NCI-H69 (cell line): Measurements from ENCODE around the gene NCOA6.
"Not testable (repeated sequence)": the region's sequence is repeated elsewhere in the genome, so short reads cannot be mapped to it uniquely, and the experiment has no call there.

Source experiments
- DNase-seq: peaks from one replicate; lab custom pipeline; 2025; lab: John Stamatoyannopoulos, UW

NCOA6 gene

DNA sequence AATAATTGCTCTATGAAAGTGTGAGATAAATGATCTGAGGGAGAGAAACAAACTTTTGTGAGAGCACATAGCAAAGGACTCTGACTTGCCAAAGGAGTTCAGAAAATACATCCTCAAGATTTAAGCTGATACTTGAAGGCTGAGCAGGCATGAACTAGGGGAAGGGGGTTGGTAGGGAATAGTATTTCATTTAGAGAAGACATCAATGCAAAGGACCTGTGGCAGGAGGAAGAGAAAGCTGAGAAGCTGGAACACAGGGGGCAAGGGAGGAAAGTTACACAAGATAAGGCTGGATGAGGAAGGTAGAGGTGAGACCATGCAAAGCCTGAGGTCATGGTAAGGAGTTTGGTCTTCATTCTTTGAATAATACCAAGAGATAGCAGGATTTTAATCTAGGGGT is 50.6 kb downstream of the NCOA6 start:
- DNase-seq: no peak

DNA sequence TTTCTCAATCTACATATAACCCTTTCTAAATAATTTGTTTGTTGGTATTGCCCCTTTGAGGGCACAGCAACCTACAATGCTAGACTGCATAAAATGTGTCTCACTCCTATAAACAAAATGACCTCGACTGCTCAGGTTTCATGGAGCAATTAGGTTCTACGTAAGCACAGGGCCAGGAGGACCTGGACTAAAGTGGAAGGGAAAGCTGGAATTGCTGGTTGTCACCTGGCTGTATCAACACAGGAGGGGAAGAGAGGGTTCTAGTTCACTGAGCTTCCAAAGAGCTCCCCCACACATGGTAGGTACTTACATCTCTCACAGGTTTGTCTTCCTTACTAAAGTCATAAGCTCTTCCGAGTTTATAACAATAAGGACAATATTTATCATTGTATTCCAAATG is 51.0 kb downstream of the NCOA6 start:
- DNase-seq: no peak

DNA sequence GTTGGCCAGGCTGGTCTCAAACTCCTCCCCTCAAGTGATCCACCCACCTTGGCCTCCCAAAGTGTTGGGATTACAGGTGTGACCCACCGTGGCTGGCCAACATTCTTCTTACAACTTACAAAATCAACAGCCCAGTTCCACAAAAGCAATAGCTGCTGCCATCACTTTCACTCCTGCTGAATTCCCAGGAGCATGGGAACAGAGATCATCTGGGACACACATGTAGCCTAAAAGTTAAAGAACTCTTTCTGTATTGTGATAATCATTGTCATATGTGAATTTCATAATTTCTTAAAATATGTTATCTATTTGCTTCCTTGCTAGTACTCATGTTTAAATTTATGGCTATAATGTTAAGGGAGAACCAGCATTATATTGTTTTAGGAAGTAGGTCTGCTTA is 51.7 kb downstream of the NCOA6 start:
- DNase-seq: no peak

DNA sequence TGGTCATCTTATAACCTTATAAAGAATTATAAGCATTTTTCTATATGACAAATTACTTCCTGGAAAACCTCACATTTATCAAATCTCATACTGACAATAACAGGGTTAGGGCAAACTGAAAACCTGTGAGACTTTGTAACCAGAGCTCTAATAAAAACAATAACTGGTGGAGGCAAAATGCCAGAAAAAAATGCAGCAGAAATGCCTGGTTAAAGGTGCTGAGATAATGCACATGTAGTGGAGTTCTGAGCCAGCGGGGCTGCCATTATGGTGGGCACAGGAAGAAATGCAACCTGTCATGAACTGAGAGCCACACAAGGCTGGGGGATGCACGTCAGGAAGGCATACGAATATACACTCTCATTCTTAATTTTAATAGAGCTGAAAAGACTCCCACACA is 53.0 kb downstream of the NCOA6 start:
- DNase-seq: no peak

DNA sequence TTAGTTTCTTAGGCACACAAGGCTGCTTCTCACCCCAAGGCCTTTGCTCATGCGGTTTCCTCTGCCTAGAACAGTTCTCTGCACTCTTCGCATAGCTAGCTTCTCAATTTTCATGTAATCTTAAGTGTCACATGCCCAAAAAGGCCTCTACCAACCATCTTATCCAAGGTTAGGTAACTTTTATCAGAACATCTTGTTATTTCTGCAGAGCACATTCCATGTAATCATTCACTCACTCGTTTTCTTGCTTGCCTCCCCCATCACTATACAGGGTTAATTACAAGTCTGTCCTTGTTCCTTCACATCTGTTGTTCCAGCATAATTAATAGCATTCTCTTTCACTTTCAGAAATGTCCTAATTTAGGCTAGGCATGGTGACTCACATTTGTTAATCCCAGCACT is 53.8 kb downstream of the NCOA6 start:
- peak; percentile 6 for DNase-seq

DNA sequence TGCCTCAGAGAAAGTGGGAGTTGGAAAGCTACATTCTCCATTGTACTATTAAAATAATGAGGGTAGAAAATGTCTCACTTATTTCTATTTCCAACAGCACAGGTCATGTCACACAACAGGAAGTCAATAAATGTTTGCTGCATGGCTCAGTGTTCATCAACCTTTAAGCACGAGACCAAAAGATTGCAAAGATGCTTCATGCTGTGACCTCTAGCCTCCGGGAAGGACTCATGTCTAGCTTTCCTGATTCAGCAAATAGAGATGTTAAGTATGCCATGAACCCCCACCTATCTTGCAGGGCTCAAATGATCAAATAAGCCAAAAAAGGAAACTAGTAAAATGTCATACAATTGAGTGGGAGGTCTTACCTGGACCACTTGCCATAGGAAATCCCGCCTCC is 57.4 kb downstream of the NCOA6 start:
- DNase-seq: no peak

DNA sequence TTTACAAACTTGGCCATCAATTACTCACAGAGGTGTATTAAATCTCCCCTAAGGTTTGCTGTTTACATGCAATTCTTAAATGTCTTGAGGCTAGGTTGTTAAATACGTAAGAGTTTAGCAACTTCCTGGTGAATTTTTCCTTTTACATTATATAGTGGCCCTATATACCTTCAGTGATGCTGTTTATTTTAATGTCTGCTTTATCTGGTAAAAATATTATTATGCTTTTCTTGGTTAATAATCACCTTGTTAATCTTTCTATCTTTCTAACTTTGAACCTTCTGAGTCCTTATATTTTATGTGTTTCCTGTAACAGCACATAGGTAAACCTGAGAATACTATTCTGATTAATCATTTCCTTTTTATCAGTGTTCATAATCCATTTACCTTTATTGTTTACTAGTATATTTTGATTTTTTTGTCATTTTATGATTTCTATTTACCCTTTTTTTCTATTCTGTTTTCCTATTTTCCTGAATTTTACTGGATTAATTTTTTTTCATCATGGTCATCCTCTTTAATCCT is 63.4 kb downstream of the NCOA6 start:
- no peak for DNase-seq

DNA sequence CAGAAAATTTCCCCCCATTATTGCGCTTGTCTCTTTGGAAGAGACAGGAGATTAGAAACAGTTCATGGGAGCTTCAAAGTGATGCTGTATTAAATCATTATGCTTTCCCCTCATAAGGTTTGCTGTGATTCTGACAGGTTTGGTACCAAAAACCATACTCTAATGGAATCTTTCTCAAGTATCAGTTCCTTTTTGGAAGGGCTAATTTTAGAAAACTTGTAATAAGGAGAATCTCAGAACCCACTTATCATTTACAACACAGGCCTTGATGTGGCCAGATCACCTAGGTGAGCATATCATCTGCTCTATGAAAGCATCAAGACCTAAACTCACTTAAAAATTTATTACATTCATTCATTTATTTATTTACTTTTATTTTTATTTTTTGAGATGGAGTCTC is 70.1 kb downstream of the NCOA6 start:
- DNase-seq: no peak

DNA sequence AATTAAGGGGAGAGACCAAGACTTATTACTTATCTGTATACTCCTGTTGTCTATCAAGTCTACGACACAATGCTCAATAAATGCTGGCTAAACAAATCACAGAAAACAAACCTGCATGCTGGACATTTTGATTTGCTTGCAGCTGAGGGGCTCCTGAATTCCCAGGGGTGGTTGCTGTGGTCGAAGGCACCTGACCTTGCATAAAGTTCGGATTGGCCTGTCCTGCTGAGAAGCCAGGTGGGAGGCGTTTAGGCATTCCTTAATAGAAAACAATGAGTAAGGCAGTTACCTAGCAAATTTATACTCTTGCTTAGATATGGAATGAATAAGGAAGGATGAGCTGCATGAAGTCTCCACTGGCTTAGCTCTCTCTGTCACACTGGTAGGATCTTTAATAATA is 70.8 kb downstream of the NCOA6 start:
- no peak for DNase-seq

DNA sequence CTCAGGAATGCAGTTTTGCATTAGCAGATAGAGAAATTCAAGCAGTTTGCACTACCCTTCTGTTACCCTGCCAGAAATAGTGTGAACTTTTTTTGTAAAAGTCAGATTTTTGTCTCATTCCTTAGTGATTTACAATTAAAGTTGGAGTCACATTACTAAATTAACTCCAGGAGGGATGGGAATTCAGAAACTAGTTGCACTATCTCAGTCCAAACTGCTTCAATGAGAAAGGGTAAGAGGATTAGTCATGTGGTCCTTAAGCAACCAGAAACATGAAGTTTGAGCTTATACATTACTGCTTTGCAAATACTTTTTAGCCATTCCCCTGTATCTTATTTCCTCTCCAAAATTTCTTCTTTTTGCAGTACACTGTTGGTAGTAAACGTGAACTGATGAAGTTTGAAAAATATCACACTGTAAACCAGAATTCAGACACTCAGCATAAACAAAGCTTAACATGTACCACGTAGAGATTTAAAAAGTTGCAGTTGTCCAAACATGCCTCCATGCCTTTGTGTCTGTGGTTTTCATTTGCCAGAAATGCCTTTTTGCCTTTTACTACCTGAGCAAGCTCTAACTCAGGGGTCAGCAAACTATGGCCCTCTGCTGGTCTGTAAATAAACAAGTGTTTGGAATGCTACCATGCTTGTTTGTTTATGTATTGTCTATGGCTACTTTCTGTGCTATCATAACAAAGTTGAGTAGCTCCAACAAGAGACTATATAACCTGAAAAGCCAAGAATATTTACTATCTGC is 71.6 kb downstream of the NCOA6 start:
- DNase-seq: no peak

DNA sequence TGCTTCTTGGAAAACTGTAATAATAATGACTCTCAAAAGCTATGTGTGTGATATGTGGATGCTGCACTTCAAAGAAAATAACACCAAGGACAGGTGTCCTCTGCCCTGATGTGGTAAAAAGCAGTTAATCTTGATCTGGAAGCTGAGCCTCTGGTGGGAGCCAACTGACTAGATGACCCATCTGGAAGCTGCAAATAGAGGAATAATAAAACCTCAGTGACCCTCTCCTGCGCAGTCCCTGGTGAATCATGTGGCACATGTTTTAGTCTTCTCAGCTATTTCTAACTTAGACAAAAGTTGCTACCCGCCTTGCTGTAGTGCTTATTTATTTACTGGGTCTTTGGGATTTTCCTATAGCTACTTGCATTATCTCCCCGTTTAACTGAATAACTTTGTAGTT is 74.0 kb downstream of the NCOA6 start:
- DNase-seq: no peak

DNA sequence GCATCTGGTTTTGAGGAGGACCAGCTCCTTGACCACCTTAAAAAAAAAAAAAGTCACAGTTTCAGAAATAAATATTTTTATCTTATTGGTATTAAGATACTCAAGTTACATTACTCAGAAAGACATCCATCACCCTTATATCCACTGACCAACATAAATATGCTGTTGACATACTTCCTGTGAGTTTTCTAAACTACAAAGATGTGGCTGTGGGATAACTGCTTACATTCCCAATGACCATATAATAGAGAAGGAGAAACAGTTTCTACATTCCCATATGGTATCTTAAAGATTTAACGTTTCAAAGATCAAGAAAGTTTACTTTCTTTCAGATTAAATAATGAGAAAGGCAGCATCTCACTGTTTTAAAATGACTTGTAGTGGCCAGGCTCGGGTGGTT is 75.0 kb downstream of the NCOA6 start:
- DNase-seq: no peak

DNA sequence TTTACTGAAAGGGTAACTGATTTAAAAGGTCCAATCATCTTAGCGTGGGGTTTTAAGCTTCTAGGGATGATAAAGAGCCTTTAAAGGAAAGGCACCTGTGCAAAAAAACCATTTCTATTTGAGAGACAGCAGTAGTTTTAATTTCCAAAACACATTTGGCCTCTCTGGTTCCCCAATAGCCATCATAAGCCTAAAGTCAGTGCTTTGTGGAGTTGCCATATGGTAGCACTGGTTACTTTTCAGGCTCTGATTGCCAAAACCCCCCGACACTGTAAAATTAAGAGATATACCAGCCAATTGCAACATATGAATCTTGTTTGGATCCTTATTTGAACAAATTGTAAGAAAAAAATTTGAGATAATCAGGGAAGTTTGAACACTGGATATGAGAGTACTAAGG is 76.7 kb downstream of the NCOA6 start:
- DNase-seq: no peak

DNA sequence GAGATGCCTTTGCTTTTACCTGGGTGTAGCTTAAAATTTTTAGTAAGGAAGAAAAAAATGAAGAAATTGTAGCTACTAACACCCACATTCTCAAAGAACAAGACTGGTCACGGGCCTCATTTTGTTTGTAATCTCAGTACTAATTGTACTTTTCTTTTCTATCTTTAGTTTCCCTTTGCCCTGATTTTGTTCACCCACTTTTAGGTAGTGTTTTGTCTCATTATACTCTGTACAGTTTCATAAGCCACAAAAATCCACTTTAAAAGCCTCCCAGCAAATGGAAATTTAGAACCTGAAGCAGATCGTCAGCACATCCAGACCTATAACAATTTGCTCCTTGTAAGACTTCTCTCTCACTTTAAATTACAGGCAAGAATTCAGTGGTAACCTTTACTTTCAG is 78.0 kb downstream of the NCOA6 start:
- no peak for DNase-seq

DNA sequence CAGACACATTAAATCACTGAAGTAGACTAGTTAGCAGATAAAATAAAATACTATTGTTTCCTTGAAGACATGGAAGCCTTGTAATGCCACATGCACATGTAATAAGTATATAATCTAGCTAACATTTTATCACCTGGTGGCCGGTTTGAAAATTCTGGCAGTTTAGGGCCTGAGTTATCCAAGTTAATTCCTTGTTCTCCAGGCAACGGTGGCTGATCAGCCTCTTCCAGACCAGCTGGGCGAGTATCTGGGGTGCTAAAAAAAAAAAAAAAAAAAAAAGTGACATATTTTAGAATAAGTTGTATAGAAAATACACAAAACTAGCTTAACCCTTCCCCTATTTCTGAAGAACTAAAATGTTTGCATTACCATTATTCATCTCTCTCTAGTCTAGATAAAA is 78.8 kb downstream of the NCOA6 start:
- no peak for DNase-seq

DNA sequence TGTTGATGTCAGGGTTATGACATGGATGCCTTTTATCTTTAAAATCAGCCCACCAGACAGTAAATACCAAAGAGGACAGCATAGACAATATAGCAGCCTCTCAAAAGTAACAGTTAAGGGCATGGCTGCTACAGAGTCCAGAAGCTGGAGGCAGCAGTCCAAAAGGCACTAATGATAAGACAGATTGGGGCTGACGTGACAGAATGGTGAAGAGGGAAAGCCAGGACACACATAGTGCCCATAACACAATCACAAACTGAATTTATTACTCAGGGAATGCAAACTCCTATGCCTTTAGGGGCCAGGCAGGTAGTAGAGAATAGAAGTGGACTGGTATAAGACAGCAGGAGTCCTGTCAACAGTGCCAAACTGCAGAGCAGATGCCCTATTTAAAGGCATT is 80.6 kb downstream of the NCOA6 start:
- DNase-seq: no peak

DNA sequence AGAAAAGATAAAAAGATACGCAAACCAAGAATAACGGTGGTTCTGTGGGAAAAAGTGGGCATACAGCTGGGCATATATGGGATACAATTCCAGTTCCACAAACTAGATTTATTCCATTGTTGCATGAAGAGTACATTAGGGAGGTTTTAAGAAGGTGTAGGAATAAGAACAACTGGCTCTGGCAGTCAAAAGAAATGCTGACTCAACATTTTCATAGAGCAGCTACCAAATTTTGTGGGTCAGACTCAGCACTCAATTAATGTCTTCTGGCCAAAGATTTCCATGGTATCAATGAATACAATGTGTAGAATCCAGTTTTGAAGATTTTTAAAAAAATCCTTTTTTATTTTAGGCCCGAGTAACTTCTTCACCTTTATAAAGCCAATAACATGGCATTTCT is 81.1 kb downstream of the NCOA6 start:
- DNase-seq: no peak

DNA sequence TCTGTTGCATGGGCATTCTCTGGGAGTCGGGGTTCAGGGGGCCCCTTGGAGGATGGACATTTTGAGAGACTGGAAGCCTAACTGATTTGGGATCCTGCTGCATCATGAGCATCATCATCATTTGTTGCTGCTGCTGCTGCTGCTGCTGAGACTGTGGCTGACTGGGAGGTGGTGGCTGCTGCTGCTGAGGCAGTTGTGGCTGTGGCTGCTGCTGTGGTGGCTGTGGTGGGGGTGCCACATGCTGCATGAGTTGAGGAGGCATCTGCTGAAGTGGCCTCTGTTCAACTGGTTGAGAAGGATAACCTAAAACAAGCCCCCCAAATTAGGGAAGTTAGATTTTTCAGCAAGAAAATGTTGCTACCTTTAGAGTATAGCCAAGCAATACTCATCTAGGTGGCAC is 82.4 kb downstream of the NCOA6 start:
- DNase-seq: no peak

DNA sequence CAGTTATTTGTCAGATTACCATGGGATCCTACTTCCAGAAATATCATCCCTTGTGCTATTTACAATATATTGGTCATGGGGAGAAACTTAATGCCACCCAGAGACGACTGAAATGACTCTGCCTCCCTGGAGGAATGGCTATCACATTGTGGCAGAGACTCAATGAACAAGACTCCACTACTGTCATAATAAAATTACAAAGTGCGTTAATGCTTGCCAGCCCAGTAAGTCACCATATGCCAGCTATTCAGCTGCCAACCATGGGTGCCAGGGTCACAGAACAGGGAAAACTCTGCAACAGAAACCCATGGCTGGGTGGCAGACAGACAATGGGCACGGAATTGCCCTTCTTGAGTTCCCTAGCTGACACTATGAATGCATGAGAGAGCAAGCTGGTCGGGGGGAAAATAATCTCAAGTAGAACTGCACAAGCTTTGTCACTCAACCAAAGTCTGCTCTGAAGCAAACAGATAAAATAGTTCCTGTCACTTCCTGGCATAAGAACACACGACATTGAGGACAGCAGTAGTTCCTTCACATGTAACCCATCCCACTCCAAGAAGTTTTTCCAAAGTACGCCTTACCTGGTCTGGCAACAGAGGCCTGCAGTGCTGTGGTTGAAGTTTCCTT is 89.2 kb downstream of the NCOA6 start:
- DNase-seq: no peak

DNA sequence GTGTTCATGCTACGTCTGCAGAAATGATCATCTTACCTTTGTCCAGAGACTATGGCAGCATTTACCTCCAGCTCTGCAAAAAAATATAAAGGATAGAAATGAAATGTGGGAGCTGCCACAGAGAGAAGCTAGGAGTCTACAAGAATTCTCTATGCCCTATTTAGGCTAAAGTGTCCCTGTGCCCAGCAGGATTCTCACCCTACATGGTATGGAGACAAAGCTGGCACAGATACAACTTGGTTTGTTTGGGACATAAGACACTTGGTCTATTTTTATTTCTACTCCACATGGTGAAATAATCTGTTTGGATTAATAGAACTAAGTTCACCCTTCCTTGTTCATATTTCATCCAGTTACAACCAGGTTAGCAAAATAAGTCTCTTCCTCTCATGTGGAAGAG is 92.9 kb downstream of the NCOA6 start:
- no peak for DNase-seq

DNA sequence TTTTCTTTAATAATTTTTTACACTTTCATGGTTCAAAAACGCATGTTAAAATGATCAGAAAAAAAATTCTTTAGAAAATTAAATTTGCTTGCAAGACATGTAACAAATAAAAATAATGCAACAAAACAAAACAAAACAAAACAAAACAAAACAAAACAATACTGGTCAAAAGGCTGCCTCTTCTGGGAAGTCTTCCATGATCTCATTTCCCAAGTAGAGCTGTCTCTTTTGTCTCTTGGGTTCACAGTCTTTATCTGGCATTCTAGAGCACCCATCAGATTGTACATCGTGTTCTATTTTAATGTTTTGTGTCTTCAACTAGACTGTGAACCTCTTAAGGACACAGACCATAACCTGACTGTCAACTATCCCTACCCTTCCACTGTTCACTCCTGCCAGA is 96.0 kb downstream of the NCOA6 start:
- DNase-seq: no peak

DNA sequence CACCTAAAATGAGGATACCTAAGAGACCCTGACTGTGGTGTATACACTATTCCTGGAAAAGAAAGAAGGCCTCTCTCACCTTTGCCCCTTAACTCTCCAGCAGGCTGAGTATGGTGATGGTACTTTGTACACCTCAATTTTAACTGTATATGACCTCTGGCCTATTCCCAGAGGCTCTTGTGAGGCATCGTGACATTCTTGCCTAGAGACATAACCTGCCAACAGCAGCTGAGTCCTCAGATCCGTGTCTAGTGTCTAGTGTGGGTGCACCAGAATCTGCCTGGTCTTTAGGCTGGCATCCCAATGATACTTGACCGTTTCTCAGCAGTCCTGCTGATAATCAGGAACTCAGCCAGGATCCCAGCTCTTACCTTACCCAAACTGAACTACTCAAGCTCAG is 101.3 kb downstream of the NCOA6 start:
- DNase-seq: no peak

DNA sequence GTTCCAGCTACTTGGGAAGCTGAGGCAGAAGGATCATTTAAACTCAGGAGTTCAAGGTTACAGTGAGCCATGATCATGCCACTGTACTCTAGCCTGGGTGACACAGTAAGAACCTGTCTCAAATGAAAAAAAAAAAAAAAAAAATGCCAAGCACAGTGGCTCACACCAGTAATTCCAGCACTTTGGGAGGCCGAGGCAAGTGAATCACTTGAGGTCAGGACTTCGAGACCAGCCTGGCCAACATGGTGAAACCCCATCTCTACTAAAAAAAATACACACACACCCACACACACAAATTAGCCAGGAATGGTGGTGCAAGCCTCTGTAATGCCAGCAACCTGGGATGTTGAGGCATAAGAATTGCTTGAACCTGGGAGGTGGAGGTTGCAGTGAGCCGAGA is 102.9 kb downstream of the NCOA6 start:
- DNase-seq: not testable (repeated sequence)

DNA sequence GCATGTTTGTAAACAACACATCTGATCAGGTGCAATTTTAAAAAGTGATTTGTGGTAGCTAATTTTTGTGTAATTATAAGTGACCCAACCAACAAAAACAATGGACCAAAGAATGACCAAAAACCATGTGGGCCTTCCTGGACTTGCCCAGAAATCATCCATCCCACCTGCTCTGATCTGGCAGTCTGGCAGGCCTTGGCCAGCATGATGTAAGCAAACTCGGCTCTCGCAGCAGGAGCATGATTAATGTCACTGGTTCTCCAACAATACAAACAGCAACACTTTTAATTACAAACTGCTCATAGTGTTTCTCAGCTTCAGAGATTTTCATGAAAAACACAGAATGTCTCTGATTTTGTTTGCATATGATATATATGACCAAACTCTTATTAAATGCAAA is 105.2 kb downstream of the NCOA6 start:
- peak; percentile 71 for DNase-seq
